Measurements from ENCODE around the gene E2F2. TPM values are rescaled to one million over a fixed set of nuclear protein-coding genes. Genes with fewer than 3 reads are reported as not detected.

The E2F2 gene
- total RNA-seq, 1 experiment from 2014 or later: 0.89 TPM

DNA sequence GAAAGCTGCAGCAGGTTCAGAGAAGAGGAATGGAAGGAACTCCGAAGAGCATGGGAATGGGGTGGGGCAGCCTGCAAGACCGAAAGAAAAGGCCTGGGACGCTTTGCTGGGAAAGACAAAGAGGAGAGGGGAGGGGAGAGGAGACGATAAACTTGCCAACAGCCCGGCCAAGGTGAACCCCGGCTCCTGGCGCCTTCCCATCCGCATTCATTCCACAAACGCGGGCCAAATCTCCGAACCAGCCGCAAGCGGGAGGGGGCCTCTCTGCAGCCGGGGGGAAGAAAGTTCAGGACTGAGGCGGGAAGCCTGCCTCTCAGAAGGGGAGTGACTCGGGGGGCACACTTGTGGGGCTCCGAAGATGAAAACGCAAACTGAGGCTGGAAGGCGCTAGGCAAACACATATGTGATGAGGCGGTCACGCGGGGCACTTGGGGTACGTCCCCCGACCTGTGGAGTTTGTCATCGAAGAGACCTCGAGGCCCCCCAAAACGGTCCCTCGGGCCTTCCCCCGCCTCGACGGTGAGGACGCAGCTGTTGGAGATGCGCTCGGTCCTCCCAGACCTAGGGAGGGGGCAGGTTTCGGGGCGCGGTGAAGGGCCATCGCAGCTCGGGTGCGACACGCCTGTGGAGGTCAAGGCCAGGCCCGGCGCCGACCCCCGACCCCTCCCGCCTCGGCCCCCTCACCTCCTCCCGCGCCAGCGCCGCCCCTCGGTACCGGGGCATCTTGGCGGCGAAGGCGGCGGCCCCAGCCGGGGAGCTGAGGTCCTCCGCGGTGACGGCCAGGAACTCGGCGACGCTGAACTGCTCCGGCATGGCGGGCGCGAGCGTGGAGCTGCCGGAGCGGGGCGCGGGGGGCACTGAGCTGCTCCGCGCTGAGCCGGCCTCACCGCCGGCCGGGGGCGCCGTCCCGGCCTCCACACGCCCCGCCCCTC, 47.4 kb downstream of the E2F2 start, which contains the start of gene ASAP3:
Gene ASAP3 (minus strand): TSS at position 859 of the 932 bp plus-strand sequence. CDS start 46 bp downstream, at position 813.
- TF ChIP-seq, protein P1, sequence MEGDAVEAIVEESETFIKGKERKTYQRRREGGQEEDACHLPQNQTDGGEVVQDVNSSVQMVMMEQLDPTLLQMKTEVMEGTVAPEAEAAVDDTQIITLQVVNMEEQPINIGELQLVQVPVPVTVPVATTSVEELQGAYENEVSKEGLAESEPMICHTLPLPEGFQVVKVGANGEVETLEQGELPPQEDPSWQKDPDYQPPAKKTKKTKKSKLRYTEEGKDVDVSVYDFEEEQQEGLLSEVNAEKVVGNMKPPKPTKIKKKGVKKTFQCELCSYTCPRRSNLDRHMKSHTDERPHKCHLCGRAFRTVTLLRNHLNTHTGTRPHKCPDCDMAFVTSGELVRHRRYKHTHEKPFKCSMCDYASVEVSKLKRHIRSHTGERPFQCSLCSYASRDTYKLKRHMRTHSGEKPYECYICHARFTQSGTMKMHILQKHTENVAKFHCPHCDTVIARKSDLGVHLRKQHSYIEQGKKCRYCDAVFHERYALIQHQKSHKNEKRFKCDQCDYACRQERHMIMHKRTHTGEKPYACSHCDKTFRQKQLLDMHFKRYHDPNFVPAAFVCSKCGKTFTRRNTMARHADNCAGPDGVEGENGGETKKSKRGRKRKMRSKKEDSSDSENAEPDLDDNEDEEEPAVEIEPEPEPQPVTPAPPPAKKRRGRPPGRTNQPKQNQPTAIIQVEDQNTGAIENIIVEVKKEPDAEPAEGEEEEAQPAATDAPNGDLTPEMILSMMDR (IDR thresholded peaks at IDR 0.05; ENCODE audit: unreplicated experiment): no peak
- CTCF ChIA-PET: interaction anchor here (0.6 to 5.7 kb wide), 4 partner anchors 13 to 116 kb away, joined by 3 to 46 read pairs (median 4); no protein-coding TSS in a partner anchor
- Mint-ChIP-seq H3K4me3 (ENCODE audit: unreplicated experiment) (peak within 1 kb of the TSS; percentile 76), H3K36me3 (ENCODE audit: insufficient read depth, unreplicated experiment) (no peaks in the 10 kb centered on the region), H3K27ac (ENCODE audit: low read depth, unreplicated experiment) (peak within 1 kb of the TSS; percentile 2), H3K4me1 (ENCODE audit: insufficient read depth, unreplicated experiment) (peaks cover 23% of the 10 kb centered on the region), H3K9me3 (ENCODE audit: unreplicated experiment) (no peaks in the 10 kb centered on the region), H3K27me3 (ENCODE audit: insufficient read depth, unreplicated experiment) (no peaks in the 10 kb centered on the region)
- POLR2A ChIA-PET: interaction anchor here (0.5 to 2.9 kb wide), 14 partner anchors 8 to 1764 kb away, joined by 3 to 14 read pairs (median 4); partner anchors contain the start of genes HNRNPR and RSRP1
- intact Hi-C loops (cut with micrococcal nuclease): no loop called here
- no TSS peak for BruUV-seq (replicated peaks)
- DNase-seq (ENCODE audit: unreplicated experiment): peak; percentile 44

GRCh38 chr1:23481904-23482303, 49.1 kb downstream of the E2F2 start:
- Mint-ChIP-seq H3K4me3 (ENCODE audit: unreplicated experiment) (no peak overlapping the region), H3K27ac (ENCODE audit: low read depth, unreplicated experiment) (no peak overlapping the region), H3K9me3 (ENCODE audit: unreplicated experiment) (no peaks in the 10 kb centered on the region), H3K4me1 (ENCODE audit: insufficient read depth, unreplicated experiment) (peaks cover 31% of the 10 kb centered on the region), H3K27me3 (ENCODE audit: insufficient read depth, unreplicated experiment) (no peaks in the 10 kb centered on the region), H3K36me3 (ENCODE audit: insufficient read depth, unreplicated experiment) (no peaks in the 10 kb centered on the region)
- no peak for DNase-seq (ENCODE audit: unreplicated experiment)
- ChIA-PET POLR2A (interaction anchor here (1.3 kb wide), 2 partner anchors 32 to 114 kb away, joined by 4 read pairs; no protein-coding TSS in a partner anchor), CTCF (interaction anchor here (0.6 to 5.7 kb wide), 2 partner anchors 15 to 142 kb away, joined by 3 to 46 read pairs; no protein-coding TSS in a partner anchor)
- BruUV-seq (replicated peaks): no TSS peak
- intact Hi-C loops (cut with micrococcal nuclease): no loop called here
- TF ChIP-seq, protein P1 (IDR thresholded peaks at IDR 0.05; ENCODE audit: unreplicated experiment): no peak

DNA sequence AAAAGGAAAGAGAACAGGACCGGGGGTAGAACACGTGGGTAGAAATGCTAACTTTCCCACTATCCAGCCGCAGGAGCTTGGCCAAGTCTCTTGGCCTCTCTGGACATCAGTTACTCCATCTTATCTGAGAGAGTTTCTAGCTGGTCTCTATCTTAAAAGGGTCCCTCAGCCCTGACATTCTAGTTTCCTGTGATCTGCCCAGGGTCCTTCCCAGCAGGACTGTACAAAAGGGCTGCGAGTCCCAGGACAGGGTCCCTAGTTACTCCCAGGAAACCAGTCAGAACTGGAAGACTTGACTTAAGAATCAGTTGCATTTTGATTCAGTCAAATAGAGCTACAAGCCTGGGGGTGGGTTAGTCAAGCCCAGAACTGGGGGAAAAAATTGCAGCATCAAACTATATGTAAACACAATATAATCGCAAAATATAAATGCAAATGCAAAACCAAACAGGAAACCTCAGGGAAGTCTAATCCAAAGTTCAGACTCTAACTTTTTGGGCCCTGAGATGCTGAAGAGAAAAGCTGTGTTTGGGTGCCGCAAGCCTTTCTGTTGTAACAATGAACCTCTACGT, 49.9 kb downstream of the E2F2 start:
- TF ChIP-seq, protein P1 (IDR thresholded peaks at IDR 0.05; ENCODE audit: unreplicated experiment): no peak
- peaks cover 37% of the 10 kb centered on the region for H3K4me1 Mint-ChIP-seq (ENCODE audit: insufficient read depth, unreplicated experiment)
- ChIA-PET POLR2A (interaction anchor here (1.3 kb wide), 2 partner anchors 31 to 114 kb away, joined by 4 read pairs; no protein-coding TSS in a partner anchor), CTCF (interaction anchor here (0.6 to 1.0 kb wide), 3 partner anchors 59 to 141 kb away, joined by 3 to 4 read pairs (median 4); no protein-coding TSS in a partner anchor)
- no peaks in the 10 kb centered on the region for H3K36me3 Mint-ChIP-seq (ENCODE audit: insufficient read depth, unreplicated experiment)
- no peaks in the 10 kb centered on the region for H3K27me3 Mint-ChIP-seq (ENCODE audit: insufficient read depth, unreplicated experiment)
- intact Hi-C loops (cut with micrococcal nuclease): no loop called here
- no peak for DNase-seq (ENCODE audit: unreplicated experiment)
- H3K9me3 Mint-ChIP-seq (ENCODE audit: unreplicated experiment): no peaks in the 10 kb centered on the region
- H3K27ac Mint-ChIP-seq (ENCODE audit: low read depth, unreplicated experiment): no peak overlapping the region
- BruUV-seq (replicated peaks): no TSS peak
- no peak overlapping the region for H3K4me3 Mint-ChIP-seq (ENCODE audit: unreplicated experiment)

Measured in MCF 10A (cell line).